EL (cell line): ENCODE data around the gene PALB2.

Experiments
- DNase-seq: peaks from one replicate; pipeline ENCODE4 v3.0.0-alpha.2; 2016

Gene PALB2

DNA sequence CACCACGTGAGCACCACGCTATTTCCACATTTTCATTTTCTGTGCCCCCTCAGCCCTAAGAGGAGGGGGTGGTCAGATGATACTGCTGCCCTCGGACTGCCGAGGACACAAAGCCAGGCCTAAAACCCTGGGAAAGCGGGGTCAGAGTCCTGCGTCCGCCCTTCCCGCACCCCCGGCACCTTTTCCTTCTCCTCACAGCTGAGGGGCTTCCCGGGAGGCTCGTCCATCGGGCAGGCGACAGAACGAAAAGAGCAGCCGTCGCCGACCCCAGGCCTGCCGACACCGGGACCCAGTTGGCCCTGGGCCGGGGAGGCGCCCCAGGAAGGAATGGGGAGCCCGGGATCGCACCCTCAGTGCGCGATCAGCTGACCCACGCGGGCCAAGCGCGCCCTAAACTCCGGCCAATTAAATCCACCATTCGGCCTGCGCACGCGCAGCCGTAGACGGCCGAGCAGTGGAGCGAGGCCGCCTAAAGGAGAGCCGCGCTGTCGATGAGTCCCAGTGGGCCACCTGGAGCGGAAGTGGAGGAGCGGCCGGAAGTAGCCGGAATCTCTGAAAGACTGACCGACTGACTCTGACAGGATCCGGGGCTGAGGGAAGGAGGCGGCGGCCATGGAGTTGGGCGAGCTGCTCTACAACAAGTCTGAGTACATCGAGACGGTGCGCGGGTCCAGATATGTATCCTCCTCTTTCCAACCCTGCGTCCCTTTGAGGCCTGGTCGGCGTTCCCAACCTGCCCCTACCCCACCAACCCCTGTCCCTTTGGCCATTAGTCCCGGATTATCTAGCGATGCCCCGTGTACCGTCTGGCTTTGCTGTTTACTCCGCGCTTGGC, at the start of gene PALB2, which contains the start of gene DCTN5:
Gene PALB2 (minus strand): TSS at position 380 of the 835 bp plus-strand sequence. CDS start 153 bp downstream, at position 227.
Gene DCTN5 (plus strand): TSS at position 536 of the 835 bp plus-strand sequence. CDS start 77 bp downstream, at position 613.
- peak; percentile 95 for DNase-seq

DNA sequence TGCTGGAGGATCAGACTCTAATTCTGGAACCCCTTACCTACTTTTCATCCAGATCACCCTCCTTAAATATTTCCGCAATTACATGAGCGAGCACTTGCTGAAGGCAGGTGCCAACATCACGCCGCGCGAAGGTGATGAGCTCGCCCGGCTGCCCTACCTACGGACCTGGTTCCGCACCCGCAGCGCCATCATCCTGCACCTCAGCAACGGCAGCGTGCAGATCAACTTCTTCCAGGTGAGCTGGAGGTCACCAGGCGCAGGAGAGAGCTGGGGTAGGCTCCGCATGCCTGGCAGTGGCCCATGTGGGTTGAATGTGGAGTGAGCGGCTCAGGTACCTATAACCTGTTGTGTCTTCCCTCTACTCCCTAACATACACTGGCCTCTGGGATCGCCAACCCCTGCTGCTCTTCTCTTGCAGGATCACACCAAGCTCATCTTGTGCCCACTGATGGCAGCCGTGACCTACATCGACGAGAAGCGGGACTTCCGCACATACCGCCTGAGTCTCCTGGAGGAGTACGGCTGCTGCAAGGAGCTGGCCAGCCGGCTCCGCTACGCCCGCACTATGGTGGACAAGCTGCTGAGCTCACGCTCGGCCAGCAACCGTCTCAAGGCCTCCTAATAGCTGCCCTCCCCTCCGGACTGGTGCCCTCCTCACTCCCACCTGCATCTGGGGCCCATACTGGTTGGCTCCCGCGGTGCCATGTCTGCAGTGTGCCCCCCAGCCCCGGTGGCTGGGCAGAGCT, 48.5 kb upstream of the PALB2 start:
- DNase-seq, result no peak

DNA sequence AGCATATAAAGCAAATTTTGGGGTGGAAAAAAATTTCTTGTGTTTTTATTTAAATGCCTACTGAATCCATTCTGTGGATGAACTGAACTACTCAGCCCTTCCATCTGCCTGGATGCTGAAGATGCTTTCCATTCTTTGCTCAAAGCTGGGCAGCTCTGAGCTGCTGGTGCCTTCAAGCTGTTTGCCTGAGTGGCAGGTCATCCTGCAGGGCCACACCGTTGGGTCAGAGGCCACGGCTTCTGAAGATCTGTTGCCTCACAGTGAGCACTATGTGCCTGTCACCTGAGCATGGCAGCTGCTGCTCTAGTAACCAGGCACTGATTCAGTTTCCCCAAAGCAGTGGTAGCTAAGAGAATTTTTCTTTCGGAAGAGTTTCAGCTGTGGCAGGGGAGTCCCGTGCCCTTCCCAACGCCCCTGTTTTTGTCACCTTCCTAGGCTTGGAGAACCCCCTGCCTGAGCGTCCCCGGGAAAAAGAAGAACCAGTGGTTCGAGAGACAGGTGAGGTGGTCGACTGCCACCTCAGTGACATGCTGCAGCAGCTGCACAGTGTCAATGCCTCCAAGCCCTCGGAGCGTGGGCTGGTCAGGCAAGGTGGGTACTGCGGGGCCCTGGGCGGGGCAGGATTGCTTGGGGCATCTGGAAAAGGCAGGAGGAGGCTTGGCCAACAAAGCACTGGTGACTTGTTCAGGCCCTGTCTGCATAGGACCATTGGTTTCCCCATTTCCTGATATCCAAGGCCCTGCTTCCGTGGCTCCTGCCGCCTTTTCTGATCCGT, 46.1 kb upstream of the PALB2 start:
- DNase-seq, result no peak

DNA sequence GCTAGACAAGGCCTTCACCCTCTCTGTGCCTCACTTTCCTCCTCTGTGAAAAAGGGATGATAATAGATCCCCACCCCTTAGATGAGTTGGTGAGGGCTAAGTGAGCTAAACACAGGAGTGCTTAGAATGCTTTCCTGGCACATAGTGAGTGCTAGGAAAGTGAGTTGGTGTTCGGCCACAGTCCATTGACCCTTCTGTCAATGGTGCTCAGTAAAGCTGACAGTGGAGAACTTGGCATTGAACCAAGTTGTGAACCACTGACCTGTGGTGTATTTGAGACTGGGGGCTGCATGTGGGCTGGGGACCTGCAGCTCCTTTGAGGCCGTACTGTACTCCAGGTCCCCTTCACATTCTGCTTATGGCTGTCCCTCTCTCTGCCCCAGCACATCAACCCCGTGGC, 42.4 kb upstream of the PALB2 start:
- no peak for DNase-seq

DNA sequence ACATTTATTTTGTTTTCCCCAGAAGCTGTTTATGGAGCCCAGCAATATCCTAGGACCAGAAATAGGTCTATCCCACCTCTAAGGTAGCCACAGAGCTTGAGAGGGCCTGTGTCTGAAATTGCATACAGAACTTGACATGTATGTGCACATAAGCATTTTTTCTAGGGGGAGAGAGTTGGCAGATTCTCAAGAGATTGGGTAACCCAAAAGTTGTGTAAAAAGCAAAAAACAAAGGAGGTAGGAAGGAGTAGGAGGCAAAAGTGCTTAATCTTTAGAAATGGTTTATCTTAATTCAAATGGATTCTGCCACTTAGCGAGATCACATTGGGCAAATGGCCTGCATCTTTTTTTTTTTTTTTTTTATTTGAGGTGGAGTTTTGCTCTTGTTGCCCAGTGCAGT, 41.1 kb upstream of the PALB2 start:
- DNase-seq, result peak; percentile 18

DNA sequence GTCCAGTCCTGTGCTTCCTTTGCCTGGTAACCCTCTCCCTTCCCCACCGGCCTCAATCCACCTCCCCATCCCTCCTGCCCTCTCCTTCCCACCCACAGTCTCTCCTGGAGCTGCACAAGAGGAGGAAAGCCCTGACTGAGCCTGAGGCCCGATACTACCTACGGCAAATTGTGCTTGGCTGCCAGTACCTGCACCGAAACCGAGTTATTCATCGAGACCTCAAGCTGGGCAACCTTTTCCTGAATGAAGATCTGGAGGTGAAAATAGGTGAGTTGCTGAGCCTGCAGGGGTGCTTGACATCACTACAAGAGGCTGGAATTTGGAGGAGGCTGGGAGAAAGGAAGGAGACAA, 38.9 kb upstream of the PALB2 start:
- DNase-seq, result no peak

DNA sequence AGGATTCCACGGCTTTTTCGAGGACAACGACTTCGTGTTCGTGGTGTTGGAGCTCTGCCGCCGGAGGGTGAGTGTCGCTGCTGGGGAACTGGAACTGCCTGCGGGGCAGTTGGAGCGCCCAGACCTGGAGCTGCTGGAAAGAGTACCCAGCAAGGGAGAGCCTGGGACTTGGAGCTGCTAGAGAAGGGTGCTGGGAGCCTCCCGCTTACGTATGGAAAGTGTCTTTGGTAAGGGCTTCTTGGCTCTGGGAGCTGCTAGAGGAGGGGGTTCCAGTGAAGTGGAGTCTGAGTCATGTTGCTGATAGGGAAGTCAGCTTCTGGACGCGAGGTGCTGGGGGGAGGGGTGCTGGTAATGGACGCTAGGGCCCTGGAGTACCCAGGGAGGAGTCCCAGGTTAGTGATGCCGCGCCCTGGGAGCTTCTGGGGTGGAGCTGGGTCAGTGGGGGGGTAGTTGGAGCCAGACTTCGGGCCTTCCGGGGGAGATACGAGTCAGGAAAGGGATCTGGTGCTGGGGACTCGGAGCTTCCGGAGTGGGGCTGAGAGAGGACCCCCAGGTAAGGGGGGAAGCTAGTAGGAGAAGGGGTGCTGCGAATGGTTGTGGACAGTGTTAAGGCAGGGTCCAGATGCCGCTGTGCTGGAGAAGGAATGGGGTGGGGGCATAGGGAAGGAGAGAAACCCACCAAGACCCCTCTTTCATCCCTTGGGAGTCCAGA, 38.3 kb upstream of the PALB2 start:
- peak; percentile 60 for DNase-seq

DNA sequence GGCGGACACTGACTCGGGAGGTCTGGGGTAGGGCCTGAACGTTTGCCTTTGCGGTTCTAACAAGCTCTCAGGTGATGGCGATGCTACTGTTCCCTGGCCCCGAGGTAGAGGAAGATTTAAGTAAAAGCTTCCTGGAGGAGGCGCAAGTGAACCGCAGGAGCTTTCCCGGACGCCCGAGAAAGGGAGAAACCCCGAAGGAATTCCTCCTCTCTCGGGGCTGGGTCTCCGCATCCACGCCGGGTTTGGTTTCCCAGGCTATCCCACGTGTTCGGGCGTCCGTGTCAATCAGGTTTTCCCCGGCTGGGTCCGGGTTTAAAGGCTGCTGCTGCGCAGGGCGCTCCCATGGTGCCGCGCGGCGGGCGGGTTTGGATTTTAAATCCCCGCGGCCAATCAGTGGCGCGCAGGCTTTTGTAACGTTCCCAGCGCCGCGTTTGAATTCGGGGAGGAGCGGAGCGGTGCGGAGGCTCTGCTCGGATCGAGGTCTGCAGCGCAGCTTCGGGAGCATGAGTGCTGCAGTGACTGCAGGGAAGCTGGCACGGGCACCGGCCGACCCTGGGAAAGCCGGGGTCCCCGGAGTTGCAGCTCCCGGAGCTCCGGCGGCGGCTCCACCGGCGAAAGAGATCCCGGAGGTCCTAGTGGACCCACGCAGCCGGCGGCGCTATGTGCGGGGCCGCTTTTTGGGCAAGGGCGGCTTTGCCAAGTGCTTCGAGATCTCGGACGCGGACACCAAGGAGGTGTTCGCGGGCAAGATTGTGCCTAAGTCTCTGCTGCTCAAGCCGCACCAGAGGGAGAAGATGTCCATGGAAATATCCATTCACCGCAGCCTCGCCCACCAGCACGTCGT, 37.5 kb upstream of the PALB2 start, which contains the start of gene PLK1:
Gene PLK1 (plus strand): TSS at position 460 of the 844 bp plus-strand sequence. CDS start 44 bp downstream, at position 504.
- peak; percentile 91 for DNase-seq

DNA sequence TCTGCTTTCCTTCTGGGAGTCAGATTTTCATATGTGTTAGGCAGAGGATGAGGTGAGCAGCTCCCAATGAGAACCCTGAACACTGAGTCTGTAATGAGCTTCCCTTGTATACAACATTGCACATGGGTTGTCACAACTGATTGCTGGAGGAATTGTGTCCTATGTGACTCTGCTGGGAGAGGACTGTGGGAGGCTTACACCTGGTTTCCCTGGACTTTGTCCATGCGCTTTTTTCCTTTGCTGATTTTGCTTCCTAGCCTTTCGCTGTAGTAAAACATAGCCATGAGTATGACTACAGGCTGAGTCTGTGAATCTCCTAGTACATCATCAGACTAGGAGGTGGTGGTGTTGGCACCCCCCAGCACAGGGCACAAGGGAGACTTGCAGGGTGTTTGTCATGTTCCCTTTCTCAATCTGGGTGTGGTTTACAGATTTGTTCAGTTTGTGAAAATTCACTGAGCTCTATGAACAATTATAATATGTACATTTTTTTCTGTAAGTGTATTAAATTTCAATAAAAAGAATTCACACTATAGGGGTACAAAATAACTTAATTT, 35.9 kb upstream of the PALB2 start:
- no peak for DNase-seq

DNA sequence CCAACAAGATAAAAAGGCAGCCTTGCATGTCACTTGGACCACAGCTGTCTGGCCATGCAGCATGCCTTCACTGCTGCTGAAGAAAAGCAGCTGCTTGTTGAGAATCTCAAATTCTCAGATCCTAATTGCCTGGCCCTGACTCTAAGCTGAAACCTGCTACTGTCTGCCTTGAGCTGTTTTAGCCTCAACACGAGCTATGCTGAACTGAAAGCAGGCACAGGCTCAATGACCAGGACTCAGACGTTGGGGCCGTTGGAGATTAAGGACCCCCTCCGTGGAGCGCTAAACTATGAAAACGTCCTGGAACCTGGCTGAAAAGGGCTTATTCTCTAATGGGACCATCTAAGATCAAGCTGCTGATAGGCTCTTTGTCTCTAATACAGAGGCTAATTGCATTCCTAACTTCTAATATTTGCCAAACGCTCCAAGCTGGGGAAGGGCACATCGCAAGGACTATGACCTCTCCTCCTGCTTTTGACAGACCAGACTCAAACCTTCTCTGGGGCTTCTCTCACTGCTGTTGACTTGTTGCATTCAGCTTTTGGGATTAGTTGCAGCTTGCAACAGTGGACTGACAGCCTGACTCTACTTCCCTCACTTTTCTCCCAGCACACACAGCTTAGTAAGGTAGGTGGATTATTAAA, 33.0 kb upstream of the PALB2 start:
- no peak for DNase-seq

DNA sequence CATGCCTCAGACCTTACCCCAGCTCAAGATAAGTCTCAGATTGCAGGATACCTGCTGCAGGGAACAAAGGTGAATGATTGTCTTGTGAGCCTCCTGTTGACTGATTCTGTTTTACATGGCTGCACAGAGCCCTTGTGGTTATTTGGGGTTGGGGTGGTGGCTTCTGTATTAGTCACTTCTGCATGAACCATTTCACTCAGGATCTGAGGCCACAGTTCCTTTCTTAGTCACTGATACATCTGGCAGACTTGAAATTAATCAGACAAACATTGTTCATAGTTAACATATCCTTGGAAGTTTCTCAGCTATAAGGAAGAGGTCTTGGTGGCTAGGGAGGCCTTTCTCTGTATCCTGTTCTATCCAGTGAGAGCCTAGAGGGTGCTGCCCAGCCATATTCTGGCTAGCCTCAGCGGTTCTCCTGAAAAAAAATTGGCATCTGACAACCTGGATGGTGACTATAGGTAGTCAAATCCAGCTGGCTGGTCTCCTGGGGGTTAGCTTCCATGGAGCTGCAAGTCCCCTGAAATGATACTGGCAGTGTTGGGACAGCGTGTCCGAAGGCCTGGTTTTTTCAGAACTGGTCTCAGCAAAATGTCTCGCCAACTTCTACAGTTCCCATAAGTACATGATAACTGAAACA, 29.1 kb upstream of the PALB2 start:
- DNase-seq, result peak; percentile 84

DNA sequence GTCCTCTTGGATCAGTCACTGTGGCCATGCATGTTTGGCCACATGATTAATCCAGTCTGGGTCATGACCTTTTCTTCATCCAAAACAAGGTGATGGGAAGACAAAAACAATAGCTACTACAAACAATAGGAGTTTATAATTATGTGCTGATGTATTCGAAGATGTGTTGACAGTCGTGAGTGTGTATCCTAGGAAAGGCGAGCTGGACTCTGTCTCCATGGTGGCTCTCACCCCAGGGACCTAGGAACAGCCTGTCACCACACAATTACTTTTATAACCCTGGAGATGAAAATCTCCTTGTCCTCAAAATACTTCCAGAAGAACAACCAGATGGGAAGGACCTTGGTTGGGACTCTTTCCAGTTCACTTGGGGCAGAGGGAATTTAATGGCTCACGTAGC, 27.8 kb upstream of the PALB2 start:
- DNase-seq, result no peak

DNA sequence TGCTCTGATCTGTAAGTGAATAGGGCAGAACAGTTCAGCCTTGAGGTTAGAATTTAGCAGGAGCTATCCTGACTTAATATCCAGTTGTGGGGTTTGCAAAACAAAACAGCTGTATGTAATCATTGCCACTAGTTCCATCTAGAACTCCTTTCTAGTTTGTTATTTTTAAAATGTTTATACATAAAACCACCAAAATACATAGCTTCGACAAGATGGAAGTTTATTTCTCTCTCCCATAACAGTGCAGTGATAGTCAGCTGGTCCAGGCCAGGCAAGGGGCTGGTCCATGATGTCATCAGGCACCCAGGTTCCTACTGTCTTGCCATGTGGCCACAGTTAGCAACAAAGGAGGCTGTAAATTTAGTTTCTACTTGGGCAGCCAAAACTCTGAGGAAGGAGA, 27.1 kb upstream of the PALB2 start:
- DNase-seq, result no peak

DNA sequence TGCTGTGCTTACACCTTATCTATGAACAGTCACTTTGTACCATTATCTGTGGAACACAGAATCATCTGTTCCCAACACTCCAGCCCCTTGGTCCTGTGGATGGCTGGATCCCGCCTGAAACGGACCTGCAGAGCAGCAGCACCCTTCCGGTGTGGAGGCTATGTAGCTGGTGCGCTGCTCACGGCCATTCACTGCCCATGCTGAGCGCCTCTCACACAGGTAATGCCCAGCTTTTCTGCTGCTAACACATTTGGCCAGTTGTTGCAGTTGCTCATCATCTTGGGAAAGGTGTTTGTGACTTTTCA, 26.2 kb upstream of the PALB2 start:
- no peak for DNase-seq

DNA sequence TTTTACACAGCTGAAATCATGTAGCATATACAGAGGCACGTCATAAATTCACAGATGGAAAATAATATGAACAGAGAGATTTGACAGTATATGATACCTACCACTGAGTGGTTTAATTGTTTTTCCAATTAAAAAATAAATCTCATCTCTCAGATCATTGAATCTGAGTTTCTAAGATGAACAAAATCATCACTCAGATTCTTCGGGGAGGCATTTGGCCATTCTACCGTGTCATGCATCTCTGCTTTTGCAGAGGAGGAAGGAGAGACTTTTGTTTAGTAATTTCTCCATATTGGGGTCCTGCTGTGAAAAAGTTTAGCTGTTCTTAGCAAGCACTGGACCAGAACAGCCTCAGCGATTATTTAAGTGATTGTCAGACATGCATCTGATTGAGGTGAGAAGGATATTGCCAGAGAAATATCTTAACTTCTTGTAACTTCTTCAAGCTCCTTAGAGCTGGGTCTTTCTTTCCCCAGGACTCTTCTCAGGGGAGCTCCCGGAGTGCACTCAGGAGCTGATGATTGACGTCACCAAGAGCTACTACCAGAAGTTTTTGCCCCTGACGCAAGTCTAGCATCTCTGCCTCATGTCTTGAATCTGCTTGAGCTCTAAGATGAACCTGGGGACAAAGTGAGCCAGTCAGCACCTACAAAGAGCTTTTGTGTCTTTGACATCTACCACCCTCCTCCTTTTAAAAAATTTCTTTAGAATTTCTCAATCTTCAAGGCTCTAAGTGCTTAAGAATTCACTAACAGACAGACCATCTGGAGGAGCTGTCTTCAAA, 25.7 kb upstream of the PALB2 start:
- no peak for DNase-seq

DNA sequence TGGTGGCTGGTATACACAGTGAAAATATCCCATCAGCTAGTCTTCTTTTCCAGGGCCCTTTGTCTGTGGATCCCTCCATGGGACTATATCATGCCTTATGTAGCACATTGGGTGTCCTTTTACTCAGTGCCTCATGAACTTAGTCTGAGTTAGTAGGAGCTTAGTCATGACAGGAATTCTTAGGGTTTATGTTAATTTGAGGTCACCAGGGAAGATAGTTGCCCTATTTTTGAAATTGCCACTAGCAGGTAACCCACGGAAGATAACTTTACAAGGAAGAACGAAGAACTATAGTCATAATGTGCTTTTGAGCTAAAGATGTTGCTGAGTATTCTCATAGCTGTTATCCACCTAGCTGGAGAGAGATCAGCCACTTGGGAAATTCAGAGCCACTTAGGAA, 22.8 kb upstream of the PALB2 start:
- no peak for DNase-seq

DNA sequence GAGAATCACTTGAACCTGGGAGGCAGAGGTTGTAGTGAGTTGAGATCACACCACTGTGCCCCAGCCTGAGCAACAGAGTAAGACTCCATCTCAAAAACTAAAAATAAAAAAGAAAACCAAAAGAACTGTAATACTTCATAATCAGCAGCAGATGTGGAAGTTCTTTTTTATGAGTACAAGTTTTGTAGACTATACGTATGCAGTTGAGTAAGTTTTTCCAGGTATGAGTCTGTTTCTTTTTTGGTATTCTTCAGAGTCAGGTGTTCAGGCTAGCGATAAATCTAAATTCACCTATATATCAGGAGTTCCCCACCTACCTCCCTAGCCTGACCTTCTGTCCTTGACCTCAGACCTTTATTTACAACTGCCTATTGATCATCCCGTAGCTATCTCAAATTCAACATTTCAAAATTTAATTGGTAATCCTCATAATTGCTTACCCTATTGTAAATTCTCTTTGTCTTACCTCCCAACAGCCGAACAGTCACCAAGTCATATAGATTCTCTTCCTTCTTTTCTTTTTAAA, 10.9 kb upstream of the PALB2 start:
- DNase-seq, result no peak

DNA sequence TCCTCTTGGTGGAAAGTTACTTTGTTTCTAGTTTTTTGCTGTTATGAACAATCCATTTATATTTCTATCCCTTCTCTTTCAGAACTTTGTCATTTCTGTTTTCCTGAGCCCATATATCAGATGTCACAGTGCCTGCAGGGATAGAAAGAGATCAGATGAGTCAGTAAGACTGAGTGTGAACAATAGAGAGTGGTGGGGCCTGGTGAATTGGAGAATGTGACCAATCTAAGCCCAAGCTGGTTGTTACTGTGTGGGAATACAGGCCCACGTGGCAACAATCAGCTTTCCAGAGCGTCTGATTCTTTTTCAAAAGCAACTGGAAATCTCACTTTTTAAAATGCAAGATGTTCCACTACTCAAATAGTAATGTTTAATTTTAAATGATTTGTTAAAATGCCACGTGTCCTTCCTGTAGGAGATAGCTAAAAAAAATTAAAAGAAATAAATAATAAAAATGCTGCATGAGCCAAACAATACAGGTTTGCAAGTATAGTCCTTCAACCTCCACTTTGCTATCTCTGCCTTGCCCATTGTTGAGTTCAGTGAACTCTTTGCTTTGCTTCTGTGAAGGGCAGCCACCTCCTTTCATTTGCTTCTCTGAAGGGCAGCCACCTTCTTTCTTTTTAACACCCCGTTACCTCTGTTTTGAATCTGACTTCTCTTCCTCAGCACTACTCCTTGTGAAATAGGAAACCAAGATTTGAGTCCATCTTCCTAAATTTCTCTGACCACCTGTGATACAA, 9.7 kb upstream of the PALB2 start:
- DNase-seq, result peak; percentile 19
